Prostate gland (tissue), 2 donors: ENCODE data around the gene CTNNA3.

ENCODE experiments used
- CTCF ChIP-seq, 4 experiments: fragments of 200-600 bp in 2 of 4; fragments of 450-650 bp in 2 of 4; sonication (generic) in 2 of 4; IDR thresholded peaks; 1 replicate in 3 of 4; 2 replicates in 1 of 4; pipeline ENCODE4 v1.5.1; 2016 to 2019; ENCODE audit warnings: antibody characterized with exemption in 4 of 4, mild to moderate bottlenecking in 2 of 4, moderate library complexity in 2 of 4
- POLR2A ChIP-seq: fragments of 450-650 bp; IDR thresholded peaks from one replicate; pipeline ENCODE4 v1.6.1; 2016; ENCODE audit warnings: antibody characterized with exemption, mild to moderate bottlenecking
- POLR2AphosphoS5 ChIP-seq: sonication (generic); formaldehyde crosslinking; IDR thresholded peaks from one replicate; pipeline ENCODE4 v1.6.1; 2017; ENCODE audit warnings: antibody characterized with exemption

GRCh38 chr10:66336791-66337190 is 1359.2 kb downstream of the CTNNA3 start:
- TF ChIP-seq CTCF (IDR thresholded peaks at IDR 0.05), result no peak
- no peak for TF ChIP-seq POLR2AphosphoS5
- TF ChIP-seq POLR2A, result no peak
